H1 (cell line): Measurements from ENCODE around the gene PRDX5. TPM values are rescaled to one million over a fixed set of nuclear protein-coding genes. Genes with fewer than 3 reads are reported as not detected.

ENCODE experiments used
- CTCF ChIA-PET: fragments of 300-600 bp; sonication (Branson Sonifier 250); formaldehyde crosslinking; loops from one replicate; lab custom pipeline; 2021; ENCODE audit not compliant: partially characterized antibody; lab: Charles Lee
- POLR2A ChIA-PET: fragments of 300-600 bp; sonication (Branson Sonifier 250); formaldehyde crosslinking; loops from one replicate; lab custom pipeline; 2021; ENCODE audit warnings: inconsistent platforms; ENCODE audit not compliant: partially characterized antibody; lab: Charles Lee
- DNase-seq, 2 experiments: peaks; one replicate each; pipeline versions ENCODE4 v3.0.0 to v3.0.0-alpha.2; 2010 to 2022; ENCODE audit warnings: low spot score in 2 of 2, low read depth in 1 of 2, mixed read lengths in 1 of 2
- FAIRE-seq: peaks from 2 replicates; lab custom pipeline; 2011; peaks lifted over from hg19 to GRCh38; lab: Jason Lieb, UNC
- H2AFZ ChIP-seq: 2 replicates; pipeline ENCODE4 v1.8.1; 2012; ENCODE audit warnings: low read length, inconsistent platforms
- H2AK5ac ChIP-seq: 2 replicates; pipeline ENCODE4 v1.6.1; 2013; ENCODE audit warnings: low read depth, low read length
- H2BK120ac ChIP-seq: replicated peaks from 2 replicates; pipeline ENCODE3; 2013; ENCODE audit warnings: low read depth, low read length, inconsistent platforms
- H2BK12ac ChIP-seq: 2 replicates; pipeline ENCODE4 v1.6.1; 2013; ENCODE audit warnings: low read depth, low read length
- H2BK15ac ChIP-seq: 2 replicates; pipeline ENCODE4 v1.6.1; 2013; ENCODE audit warnings: low read length
- H2BK20ac ChIP-seq: 2 replicates; pipeline ENCODE4 v1.6.1; 2013; ENCODE audit warnings: low read length
- H2BK5ac ChIP-seq: 2 replicates; pipeline ENCODE4 v1.6.1; 2013; ENCODE audit warnings: low read depth, low read length
- H3K14ac ChIP-seq: 2 replicates; pipeline ENCODE4 v1.6.1; 2013; ENCODE audit warnings: inconsistent platforms; ENCODE audit not compliant: insufficient read length
- H3K18ac ChIP-seq: 2 replicates; pipeline ENCODE4 v1.6.1; 2013; ENCODE audit warnings: low read length; ENCODE audit errors: extremely low read depth
- H3K23ac ChIP-seq: 2 replicates; pipeline ENCODE4 v1.6.1; 2013; ENCODE audit warnings: inconsistent platforms; ENCODE audit not compliant: insufficient read length
- H3K23me2 ChIP-seq: 2 replicates; pipeline ENCODE4 v1.6.1; 2013; ENCODE audit warnings: low read depth, low read length
- H3K27ac ChIP-seq: 2 replicates; pipeline ENCODE4 v1.6.1; 2011; ENCODE audit warnings: low read depth, low read length, inconsistent platforms
- H3K27me3 ChIP-seq, 4 experiments: replicated peaks in 1 of 4; 1 replicate in 1 of 4; 2 replicates in 3 of 4; pipeline versions ENCODE4 v1.6.1 to v1.8.1; 2011 to 2013; ENCODE audit warnings: low read length in 3 of 4, mild to moderate bottlenecking in 3 of 4, inconsistent platforms in 2 of 4, mixed read lengths in 2 of 4, moderate library complexity in 1 of 4; ENCODE audit not compliant: control insufficient read depth in 3 of 4, insufficient read depth in 3 of 4; ENCODE audit errors: extremely low read depth in 1 of 4
- H3K36me3 ChIP-seq, 4 experiments: 2 replicates each; pipeline versions ENCODE4 v1.6.1 to v1.8.1; 2011 to 2013; ENCODE audit warnings: mild to moderate bottlenecking in 4 of 4, low read length in 3 of 4, moderate library complexity in 2 of 4, control low read depth in 1 of 4, inconsistent platforms in 1 of 4; ENCODE audit not compliant: insufficient read depth in 4 of 4, control insufficient read depth in 2 of 4
- H3K4ac ChIP-seq: replicated peaks from 2 replicates; pipeline ENCODE3; 2013; ENCODE audit warnings: low read length, low read depth, mixed read lengths, inconsistent platforms; ENCODE audit not compliant: insufficient read length
- H3K4me1 ChIP-seq, 4 experiments: replicated peaks in 1 of 4; 1 replicate in 1 of 4; 2 replicates in 3 of 4; pipeline versions ENCODE4 v1.6.1 to v1.8.1; 2011 to 2013; ENCODE audit warnings: low read length in 3 of 4, inconsistent platforms in 2 of 4, mixed read lengths in 1 of 4; ENCODE audit not compliant: insufficient read depth in 4 of 4, control insufficient read depth in 3 of 4
- H3K4me2 ChIP-seq, 2 experiments: 2 replicates each; pipeline versions ENCODE4 v1.6.1 to v1.8.1; 2011 to 2013; ENCODE audit warnings: low read depth in 2 of 2, low read length in 2 of 2, control low read depth in 1 of 2, inconsistent platforms in 1 of 2, mild to moderate bottlenecking in 1 of 2; ENCODE audit not compliant: insufficient read depth in 1 of 2
- H3K4me3 ChIP-seq, 4 experiments: fragments of 200-600, 300-600 bp in 1 of 4; sonication (generic), shearing (Covaris generic), sonication (Bioruptor Twin) in 1 of 4; 2 replicates each; pipeline versions ENCODE4 v1.5.1 to v1.8.1; 2011 to 2016; ENCODE audit warnings: low read length in 4 of 4, low read depth in 3 of 4, control low read depth in 2 of 4, inconsistent platforms in 2 of 4, mild to moderate bottlenecking in 2 of 4, mixed read lengths in 1 of 4, moderate library complexity in 1 of 4; ENCODE audit not compliant: insufficient read depth in 2 of 4; ENCODE audit errors: extremely low read depth in 1 of 4
- H3K56ac ChIP-seq: replicated peaks from 2 replicates; pipeline ENCODE3; 2013; ENCODE audit warnings: low read depth, mild to moderate bottlenecking, mixed read lengths, low read length, inconsistent platforms; ENCODE audit not compliant: insufficient read length
- H3K79me1 ChIP-seq: 2 replicates; pipeline ENCODE4 v1.6.1; 2013; ENCODE audit warnings: low read depth, low read length, control low read depth
- H3K79me2 ChIP-seq, 2 experiments: 2 replicates each; pipeline versions ENCODE4 v1.6.1 to v1.8.1; 2012 to 2013; ENCODE audit warnings: low read length in 2 of 2, mild to moderate bottlenecking in 2 of 2, inconsistent platforms in 1 of 2; ENCODE audit not compliant: insufficient read depth in 2 of 2, control insufficient read depth in 1 of 2
- H3K9ac ChIP-seq, 4 experiments: replicated peaks in 1 of 4; 1 replicate in 1 of 4; 2 replicates in 3 of 4; pipeline versions ENCODE4 v1.6.1 to v1.8.1; 2011 to 2013; ENCODE audit warnings: low read depth in 3 of 4, low read length in 3 of 4, control low read depth in 2 of 4, mild to moderate bottlenecking in 2 of 4, moderate library complexity in 2 of 4, inconsistent platforms in 1 of 4; ENCODE audit errors: extremely low read depth in 1 of 4
- H3K9me3 ChIP-seq, 2 experiments: 2 replicates each; pipeline versions ENCODE4 v1.6.1 to v1.8.1; 2012 to 2013; ENCODE audit warnings: mild to moderate bottlenecking in 2 of 2, moderate library complexity in 2 of 2, control low read depth in 1 of 2, inconsistent platforms in 1 of 2, low read depth in 1 of 2, low read length in 1 of 2, mixed read lengths in 1 of 2; ENCODE audit not compliant: insufficient read depth in 2 of 2
- H4K20me1 ChIP-seq, 2 experiments: replicated peaks in 1 of 2; 2 replicates each; pipeline versions ENCODE3 to v1.8.1; 2011 to 2013; ENCODE audit warnings: inconsistent platforms in 2 of 2, low read length in 2 of 2, mild to moderate bottlenecking in 1 of 2; ENCODE audit not compliant: insufficient read depth in 2 of 2, control insufficient read depth in 1 of 2
- H4K5ac ChIP-seq: 2 replicates; pipeline ENCODE4 v1.6.1; 2013; ENCODE audit warnings: low read length, low read depth, mixed read lengths, inconsistent platforms; ENCODE audit not compliant: insufficient read length
- H4K8ac ChIP-seq: 2 replicates; pipeline ENCODE4 v1.8.0; 2013; ENCODE audit warnings: mild to moderate bottlenecking, moderate library complexity, low read length, inconsistent platforms; ENCODE audit not compliant: insufficient read depth; ENCODE audit errors: extremely low read depth
- H4K91ac ChIP-seq: replicated peaks from 2 replicates; pipeline ENCODE3; 2013; ENCODE audit warnings: low read length, mixed read lengths, inconsistent platforms; ENCODE audit not compliant: insufficient read length
- CBX5 ChIP-seq: fragments of 300-800, 300-1000 bp; sonication (generic); IDR thresholded peaks from 2 replicates; pipeline ENCODE4 v1.7.1; 2016; ENCODE audit warnings: antibody characterized with exemption, low read length, low read depth
- CHD2 ChIP-seq: IDR thresholded peaks from 2 replicates; pipeline ENCODE4 v1.6.1; 2012; ENCODE audit warnings: low read length, improper control_type of control experiment
- CREB1 ChIP-seq: IDR thresholded peaks from 2 replicates; pipeline ENCODE4 v1.6.1; 2012; ENCODE audit warnings: inconsistent platforms
- POLR2A ChIP-seq, 2 experiments: IDR thresholded peaks; 1 replicate in 1 of 2; 2 replicates in 1 of 2; pipeline ENCODE4 v1.6.1; 2011; ENCODE audit warnings: low read depth in 2 of 2, low read length in 2 of 2, mild to moderate bottlenecking in 2 of 2; ENCODE audit errors: control extremely low read depth in 1 of 2
- SAP30 ChIP-seq: fragments of 300-600 bp; sonication (generic); IDR thresholded peaks from 2 replicates; pipeline ENCODE4 v1.7.1; 2012; ENCODE audit warnings: low read length, moderate library complexity, mild to moderate bottlenecking, inconsistent platforms; ENCODE audit not compliant: insufficient read depth, insufficient replicate concordance
- SP1 ChIP-seq: IDR thresholded peaks from 2 replicates; pipeline ENCODE4 v1.6.1; 2011; ENCODE audit warnings: low read depth, low read length
- SP2 ChIP-seq: IDR thresholded peaks from 2 replicates; pipeline ENCODE4 v1.6.1; 2012; ENCODE audit warnings: mild to moderate bottlenecking, low read length, inconsistent platforms
- TAF1 ChIP-seq: IDR thresholded peaks from 2 replicates; pipeline ENCODE4 v1.6.1; 2011; ENCODE audit warnings: mild to moderate bottlenecking, low read depth, low read length
- TAF7 ChIP-seq: optimal IDR thresholded peaks from 2 replicates; pipeline ENCODE3; 2011; ENCODE audit warnings: low read depth, mild to moderate bottlenecking, inconsistent platforms, low read length, moderate library complexity, borderline replicate concordance
- TBP ChIP-seq: IDR thresholded peaks from 2 replicates; pipeline ENCODE4 v1.6.1; 2011; ENCODE audit warnings: low read depth, low read length, improper control_type of control experiment
- YY1 ChIP-seq: IDR thresholded peaks from 2 replicates; pipeline ENCODE4 v1.6.1; 2011; ENCODE audit warnings: low read depth, mild to moderate bottlenecking, low read length
- WGBS, 2 experiments: shearing (Covaris generic) in 1 of 2; methylation state at CpG; one replicate each; pipeline versions ENCODE4 v1.1.6 to v1.1.7; 2013 to 2015; ENCODE audit warnings: low lambda C conversion rate in 2 of 2, mixed read lengths in 2 of 2, inconsistent platforms in 1 of 2, low coverage in 1 of 2, missing lambda C conversion rate in 1 of 2; ENCODE audit not compliant: insufficient replicate concordance in 2 of 2, insufficient coverage in 1 of 2, insufficient read length in 1 of 2; ENCODE audit errors: extremely low coverage in 1 of 2, missing lambda C conversion rate in 1 of 2; 5-methylcytosine and 5-hydroxymethylcytosine counted together
- polyA plus RNA-seq, 7 experiments: library from polyadenylated mRNA; depleted of rRNA in 3 of 7; stranded (reverse) in 5 of 7; unstranded in 2 of 7; fragments of >200 nt in 5 of 7; fragments of 200-250 nt in 2 of 7; gene quantifications; 1 replicate in 5 of 7; 2 replicates in 1 of 7; 4 replicates in 1 of 7; pipeline versions ENCODE4 v1.2.1 to v1.2.3, GENCODE V29; 2011 to 2013; ENCODE audit warnings: missing spikeins in 2 of 7, mixed read lengths in 2 of 7
- total RNA-seq: library from RNA; stranded (reverse); fragmentation: NEBNext Ultra II Directional; extraction: Animal tissue kit (Norgen Biotek cat#: 25700); gene quantifications from 2 replicates; pipeline ENCODE4 v1.2.1, GENCODE V29; 2021

The PRDX5 gene
- total and polyA plus RNA-seq, 2 of the 8 experiments (the other 6 are each of a cell fraction or from before 2014, with no cell fraction given), result 201 to 582 TPM

DNA sequence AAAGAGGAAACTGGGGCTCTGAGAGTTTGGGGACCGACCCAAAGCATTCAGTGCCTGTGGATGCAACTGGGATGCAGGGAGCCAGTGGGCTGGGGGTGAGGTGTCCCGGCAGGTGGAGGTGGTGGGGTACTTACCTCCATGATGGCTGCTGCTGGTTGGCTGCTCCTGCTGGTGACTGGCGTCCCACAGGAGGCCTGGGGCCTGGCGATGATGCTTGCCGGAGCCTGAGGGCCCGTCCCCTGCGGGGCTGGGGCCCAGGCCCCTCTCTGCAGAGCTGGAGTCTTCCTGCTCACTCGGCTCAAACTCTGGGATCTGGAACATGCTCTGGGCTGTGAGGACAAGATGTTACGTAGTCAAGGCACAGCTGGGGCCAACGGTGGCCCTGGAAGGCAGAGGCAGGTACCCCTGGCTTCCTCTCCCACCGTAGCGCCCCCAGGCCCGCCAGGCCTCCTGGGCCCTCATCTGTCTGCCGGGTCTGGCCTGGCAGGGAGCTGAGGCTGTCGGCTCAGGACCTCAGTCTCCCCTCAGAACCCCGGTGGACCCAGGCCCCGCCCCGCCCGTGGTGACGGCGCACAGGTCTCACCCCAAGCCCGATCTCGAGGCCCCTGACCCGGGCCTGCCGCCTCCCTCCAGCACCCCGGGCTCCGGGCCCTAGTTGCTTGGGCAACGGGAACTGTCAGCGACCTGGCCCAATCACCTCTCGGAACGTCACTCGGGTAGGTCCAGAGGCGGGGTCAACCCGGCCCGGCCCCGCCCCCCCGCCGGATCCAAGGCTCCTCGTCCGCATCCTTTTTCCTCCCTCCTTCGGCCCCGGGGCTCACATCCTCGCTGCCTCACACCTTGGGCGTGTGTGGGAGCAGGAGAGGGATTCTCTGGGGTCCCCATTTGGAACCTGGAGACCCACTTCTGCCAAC is 33.6 kb upstream of the PRDX5 start, which contains the start of gene BAD:
Gene BAD, minus strand, starts transcription at position 618 of the 914 bp plus-strand sequence. Its CDS starts 297 bp downstream, at position 321.
- Histone ChIP-seq H3K27me3 (peaks cover 0 to 7% (median 3%) of the 10 kb centered on the region in 4 experiments; a peak in 3 of 7 replicates), H3K4me2 (peak within 1 kb of the TSS; percentile 59 to 96), H3K79me2 (no peaks in the 10 kb centered on the region), H3K27ac (peak within 1 kb of the TSS; percentile 68; the same call in 1 of the 2 replicates), H3K14ac (no peak within 1 kb of the TSS), H2AK5ac (no peak within 1 kb of the TSS), H3K4me1 (peaks cover 0 to 8% (median 4%) of the 10 kb centered on the region in 4 experiments; a peak in 4 of 7 replicates), H4K20me1 (peaks cover 0 to 6% of the 10 kb centered on the region in 2 experiments), H3K79me1 (no peaks in the 10 kb centered on the region; the same call in 1 of the 2 replicates), H3K4me3 (peak within 1 kb of the TSS; percentile 49 to 70 (median 69)), H3K56ac (peak within 1 kb of the TSS; percentile 67), H3K9me3 (no peaks in the 10 kb centered on the region), H3K4ac (peak within 1 kb of the TSS; percentile 72), H4K5ac (peak within 1 kb of the TSS; percentile 89), H2BK15ac (no peak within 1 kb of the TSS; the same call in 1 of the 2 replicates), H2BK20ac (no peak within 1 kb of the TSS), H2BK120ac (no peak within 1 kb of the TSS), H3K36me3 (no peaks in the 10 kb centered on the region), H2BK5ac (peak within 1 kb of the TSS; percentile 81; the same call in 1 of the 2 replicates), H3K23ac (no peak within 1 kb of the TSS), H3K23me2 (peaks cover 10% of the 10 kb centered on the region; the same call in 1 of the 2 replicates), H3K18ac (peak within 1 kb of the TSS; percentile 67), H3K9ac (peak within 1 kb of the TSS in 3 of 4 experiments; percentile 6 to 58 (median 56); a peak in 5 of 7 replicates), H4K91ac (peak within 1 kb of the TSS; percentile 83), H4K8ac (peak within 1 kb of the TSS; percentile 81), H2AFZ (no peak within 1 kb of the TSS), H2BK12ac (no peak within 1 kb of the TSS)
- POLR2A ChIA-PET, result interaction anchor here (0.6 to 9.5 kb wide), 13 partner anchors 8 to 76 kb away, joined by 3 to 79 read pairs (median 5); partner anchors contain the start of genes CATSPERZ, ESRRA and PPP1R14B
- CTCF ChIA-PET, result interaction anchor here (0.6 to 11.4 kb wide), 11 partner anchors 10 to 1733 kb away, joined by 3 to 134 read pairs (median 4); partner anchors contain the start of genes CATSPERZ, ESRRA, PRDX5 and TRMT112
- no peak for FAIRE-seq
- peak in 1 of 2 experiments; percentile 96 for DNase-seq
- WGBS, 2 experiments, result 18% methylated on average over 24 of the region's 44 CpGs; no CpG with 5 or more reads in 1 of the 2 experiments
- TF ChIP-seq CHD2 (peak; percentile 73; the same call in 1 of the 2 replicates), TAF7 (no peak), CBX5 (no peak), SAP30 (no peak), SP1 (peak; percentile 89), POLR2A (IDR thresholded peaks at IDR 0.05; ENCODE audit: control extremely low read depth in 1 of 2, low read depth in 2 of 2, low read length in 2 of 2) (peak in 1 of 2 experiments; percentile 25; a peak in 1 of 3 replicates), CREB1 (peak; percentile 88), YY1 (0 out of 2 replicates have a peak, but pooled peaks have one; percentile 30), SP2 (peak; percentile 39; the same call in 1 of the 2 replicates), TBP (peak; percentile 52; the same call in 1 of the 2 replicates), TAF1 (peak; percentile 61; the same call in 1 of the 2 replicates)
